CD4-positive, alpha-beta T cell (primary cell): Measurements from ENCODE around the gene BEND5. TPM values are rescaled to one million over a fixed set of nuclear protein-coding genes. Genes with fewer than 3 reads are reported as not detected.

ENCODE experiments used
- ATAC-seq: fragments of 200-7000 bp; cut with Tn5 transposase; one replicate; pipeline ENCODE4 v1.10.0; 2022; ENCODE audit warnings: mild to moderate bottlenecking; ENCODE audit not compliant: poor library complexity
- CTCF ChIA-PET: fragments of 350-600 bp; sonication (Branson Sonifier 250); formaldehyde crosslinking; loops from one replicate; lab custom pipeline; 2021; ENCODE audit warnings: antibody characterized with exemption, inconsistent platforms; lab: Charles Lee
- POLR2A ChIA-PET: fragments of 350-600 bp; sonication (Branson Sonifier 250); formaldehyde crosslinking; loops from one replicate; lab custom pipeline; 2021; ENCODE audit warnings: antibody characterized with exemption, inconsistent platforms; lab: Charles Lee
- DNase-seq, 14 experiments: peaks; one replicate each; pipeline ENCODE4 v3.0.0-alpha.2; 2013 to 2020; ENCODE audit warnings: mixed read lengths in 2 of 14
- H3K27ac ChIP-seq, 2 donors: one replicate each; pipeline versions ENCODE4 v1.5.1 to v1.7.0; 2013; ENCODE audit warnings: low read length in 2 of 2, low read depth in 1 of 2, mild to moderate bottlenecking in 1 of 2
- H3K27me3 ChIP-seq, 2 experiments: 1 replicate in 1 of 2; 2 replicates in 1 of 2; pipeline versions ENCODE4 v1.6.1 to v1.7.0; 2013; ENCODE audit warnings: low read length in 2 of 2, control low read depth in 1 of 2, mild to moderate bottlenecking in 1 of 2, moderate library complexity in 1 of 2; ENCODE audit not compliant: insufficient read depth in 2 of 2, control insufficient read depth in 1 of 2
- H3K36me3 ChIP-seq: one replicate; pipeline ENCODE4 v1.6.1; 2013; ENCODE audit warnings: low read length, control low read depth; ENCODE audit not compliant: insufficient read depth
- H3K4me1 ChIP-seq: one replicate; pipeline ENCODE4 v1.6.1; 2013; ENCODE audit warnings: low read length, control low read depth; ENCODE audit not compliant: insufficient read depth
- H3K4me3 ChIP-seq: one replicate; pipeline ENCODE4 v1.5.1; 2013; ENCODE audit warnings: mild to moderate bottlenecking, low read length, moderate library complexity
- H3K9me3 ChIP-seq, 2 experiments: 1 replicate in 1 of 2; 2 replicates in 1 of 2; pipeline versions ENCODE4 v1.6.1 to v1.7.0; 2013; ENCODE audit warnings: low read length in 2 of 2, mild to moderate bottlenecking in 2 of 2, control low read depth in 1 of 2, moderate library complexity in 1 of 2; ENCODE audit not compliant: control insufficient read depth in 1 of 2, insufficient read depth in 1 of 2
- H3K27ac Mint-ChIP-seq: one replicate; pipeline ENCODE4 v1.8.0; 2020; ENCODE audit warnings: mixed read lengths
- H3K27me3 Mint-ChIP-seq: one replicate; pipeline ENCODE4 v1.8.0; 2021; ENCODE audit warnings: mixed read lengths
- H3K36me3 Mint-ChIP-seq: one replicate; pipeline ENCODE4 v1.8.0; 2021; ENCODE audit warnings: low read depth, mixed read lengths
- H3K4me1 Mint-ChIP-seq: one replicate; pipeline ENCODE4 v1.8.0; 2021; ENCODE audit warnings: low read depth, mixed read lengths
- H3K4me3 Mint-ChIP-seq: one replicate; pipeline ENCODE4 v1.8.0; 2020; ENCODE audit warnings: mild to moderate bottlenecking, mixed read lengths
- H3K9me3 Mint-ChIP-seq: one replicate; pipeline ENCODE4 v1.8.0; 2020; ENCODE audit warnings: mixed read lengths
- intact Hi-C, 2 experiments: fragments of 100-400 bp; cut with DNase I in 1 of 2; cut with micrococcal nuclease in 1 of 2; formaldehyde crosslinking; loops; one replicate each; pipeline versions ENCODE4 v1.15.1 to v1.9.0; 2023 to 2025; cut with DNase I, micrococcal nuclease
- total RNA-seq, 174 experiments: library from RNA in 2 of 174; stranded (reverse) in 2 of 174; gene quantifications; one replicate each; pipeline ENCODE4 v1.2.3 and lab custom pipeline; 2021 to 2026
- TF ChIP-seq, protein P1 (sequence below): fragments of 200-600 bp; IDR thresholded peaks from one replicate; pipeline ENCODE4 v1.8.0; 2022; ENCODE audit warnings: antibody characterized with exemption, mild to moderate bottlenecking

Gene BEND5
- total RNA-seq, 2 experiments from 2014 or later = 5.6 to 5.7 TPM

DNA sequence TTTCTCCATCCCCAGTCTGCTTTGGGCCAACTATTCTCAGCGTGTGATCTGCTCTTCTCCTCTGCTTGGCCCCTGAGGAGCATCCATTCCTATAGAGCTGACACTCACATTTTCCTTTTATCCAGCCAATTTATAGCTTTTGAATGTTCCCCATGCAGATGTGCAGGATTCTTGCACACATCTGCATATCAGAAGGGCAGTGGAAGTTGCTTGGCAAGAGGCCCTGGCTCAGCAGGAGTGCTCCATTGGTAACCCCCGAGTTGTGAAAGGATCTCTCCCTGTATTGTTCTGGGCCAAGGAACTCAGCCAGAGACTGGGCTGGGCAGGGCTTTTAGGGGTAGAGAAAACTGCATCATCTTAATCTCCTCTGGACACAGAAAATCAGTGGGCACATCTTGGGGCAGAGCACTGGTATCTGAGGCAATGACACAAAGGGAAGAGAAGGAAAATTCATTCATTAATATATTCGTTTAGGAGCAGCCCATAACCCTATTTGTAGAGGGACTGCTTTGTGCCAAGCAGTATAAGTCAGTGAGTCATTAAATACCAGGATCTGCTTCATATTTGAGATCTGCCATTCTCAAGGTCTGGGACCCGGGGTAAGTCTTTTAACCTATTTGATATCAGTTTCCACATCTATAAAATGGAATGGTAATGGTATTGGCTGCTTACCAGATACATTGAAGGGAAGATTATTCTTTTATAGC, 31.0 kb upstream of the BEND5 start:
- Mint-ChIP-seq H3K9me3 (no peaks in the 10 kb centered on the region), H3K27me3 (no peaks in the 10 kb centered on the region), H3K4me1 (no peaks in the 10 kb centered on the region), H3K36me3 (no peaks in the 10 kb centered on the region), H3K4me3 (no peak overlapping the region), H3K27ac (no peak overlapping the region)
- no peak overlapping the region for H3K27ac ChIP-seq
- no peaks in the 10 kb centered on the region for H3K4me1 ChIP-seq
- no peaks in the 10 kb centered on the region for H3K9me3 ChIP-seq
- CTCF ChIA-PET = no interaction called here
- no peaks in the 10 kb centered on the region for H3K27me3 ChIP-seq
- H3K4me3 ChIP-seq = no peak overlapping the region
- TF ChIP-seq, protein P1, sequence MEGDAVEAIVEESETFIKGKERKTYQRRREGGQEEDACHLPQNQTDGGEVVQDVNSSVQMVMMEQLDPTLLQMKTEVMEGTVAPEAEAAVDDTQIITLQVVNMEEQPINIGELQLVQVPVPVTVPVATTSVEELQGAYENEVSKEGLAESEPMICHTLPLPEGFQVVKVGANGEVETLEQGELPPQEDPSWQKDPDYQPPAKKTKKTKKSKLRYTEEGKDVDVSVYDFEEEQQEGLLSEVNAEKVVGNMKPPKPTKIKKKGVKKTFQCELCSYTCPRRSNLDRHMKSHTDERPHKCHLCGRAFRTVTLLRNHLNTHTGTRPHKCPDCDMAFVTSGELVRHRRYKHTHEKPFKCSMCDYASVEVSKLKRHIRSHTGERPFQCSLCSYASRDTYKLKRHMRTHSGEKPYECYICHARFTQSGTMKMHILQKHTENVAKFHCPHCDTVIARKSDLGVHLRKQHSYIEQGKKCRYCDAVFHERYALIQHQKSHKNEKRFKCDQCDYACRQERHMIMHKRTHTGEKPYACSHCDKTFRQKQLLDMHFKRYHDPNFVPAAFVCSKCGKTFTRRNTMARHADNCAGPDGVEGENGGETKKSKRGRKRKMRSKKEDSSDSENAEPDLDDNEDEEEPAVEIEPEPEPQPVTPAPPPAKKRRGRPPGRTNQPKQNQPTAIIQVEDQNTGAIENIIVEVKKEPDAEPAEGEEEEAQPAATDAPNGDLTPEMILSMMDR = no peak
- ATAC-seq (no peak), DNase-seq (no peak)
- intact Hi-C loops = no loop called here
- H3K36me3 ChIP-seq = no peaks in the 10 kb centered on the region
- POLR2A ChIA-PET = no interaction called here

DNA sequence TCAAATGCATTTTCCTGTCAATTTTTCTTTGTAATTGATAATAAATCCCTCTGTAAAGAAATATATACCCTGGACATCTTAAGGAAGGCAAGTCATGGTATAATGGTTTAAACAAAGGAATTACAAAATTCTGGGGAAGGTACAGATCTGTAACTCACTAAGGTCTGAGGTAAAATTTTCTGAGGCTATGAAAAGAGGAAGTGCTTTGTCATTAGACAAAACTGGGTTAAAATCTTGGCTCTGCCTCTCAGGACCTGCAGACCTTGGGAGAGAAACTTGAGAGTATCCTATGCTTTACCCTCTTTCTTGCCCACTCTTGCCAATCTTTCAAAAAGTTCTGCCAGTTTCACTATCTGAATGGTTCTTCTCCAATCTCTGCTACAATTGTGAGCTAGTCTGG, 26.8 kb upstream of the BEND5 start:
- Mint-ChIP-seq H3K4me1 (no peaks in the 10 kb centered on the region), H3K9me3 (no peaks in the 10 kb centered on the region), H3K27ac (no peak overlapping the region), H3K27me3 (peaks cover 20% of the 10 kb centered on the region), H3K4me3 (no peak overlapping the region), H3K36me3 (no peaks in the 10 kb centered on the region)
- Histone ChIP-seq H3K4me3 (no peak overlapping the region), H3K36me3 (no peaks in the 10 kb centered on the region), H3K27me3 (no peaks in the 10 kb centered on the region), H3K4me1 (no peaks in the 10 kb centered on the region), H3K27ac (no peak overlapping the region), H3K9me3 (no peaks in the 10 kb centered on the region)
- ChIA-PET POLR2A (no interaction called here), CTCF (no interaction called here)
- DNase-seq (no peak), ATAC-seq (no peak)
- TF ChIP-seq, protein P1 = no peak
- intact Hi-C loops = no loop called here

DNA sequence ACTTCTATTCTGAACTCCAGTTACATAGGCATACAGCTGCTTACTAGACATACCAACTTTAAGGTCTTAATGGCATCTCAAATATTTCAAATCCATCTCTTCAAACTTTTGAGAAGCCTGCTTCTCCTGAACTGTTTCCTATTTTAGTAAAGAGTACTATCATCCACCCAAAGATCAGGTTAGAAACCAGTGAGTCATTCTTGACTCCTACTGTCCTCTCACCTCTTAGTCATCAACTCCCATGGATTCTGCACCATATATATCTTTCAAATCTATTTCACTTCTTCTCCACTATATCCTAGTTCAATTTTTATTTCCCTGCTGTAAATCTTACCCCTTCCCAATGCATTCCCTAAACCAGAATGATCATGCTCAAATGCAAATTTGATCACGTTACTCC, 18.1 kb upstream of the BEND5 start:
- no peaks in the 10 kb centered on the region for H3K9me3 ChIP-seq
- TF ChIP-seq, protein P1 = no peak
- DNase-seq (no peak), ATAC-seq (no peak)
- Mint-ChIP-seq H3K4me1 (no peaks in the 10 kb centered on the region), H3K4me3 (no peak overlapping the region), H3K27ac (no peak overlapping the region), H3K27me3 (peaks cover 13% of the 10 kb centered on the region), H3K36me3 (no peaks in the 10 kb centered on the region), H3K9me3 (no peaks in the 10 kb centered on the region)
- H3K27me3 ChIP-seq = no peaks in the 10 kb centered on the region
- intact Hi-C loops = no loop called here
- H3K36me3 ChIP-seq = no peaks in the 10 kb centered on the region
- no peak overlapping the region for H3K27ac ChIP-seq
- CTCF ChIA-PET = no interaction called here
- H3K4me1 ChIP-seq = no peaks in the 10 kb centered on the region
- POLR2A ChIA-PET = no interaction called here
- H3K4me3 ChIP-seq = no peak overlapping the region
